Upper lobe of left lung (tissue), 6 donors: ENCODE measurements around the gene ADISSP. TPM values are rescaled to one million over a fixed set of nuclear protein-coding genes. Genes with fewer than 3 reads are reported as not detected.

Experiments
- ATAC-seq, 2 donors: fragments of 200-7000 bp; cut with Tn5 transposase; one replicate each; pipeline ENCODE4 v1.9.1; 2022; ENCODE audit warnings: mild to moderate bottlenecking in 2 of 2, moderate library complexity in 2 of 2; ENCODE audit not compliant: low FRiP score in 2 of 2
- DNase-seq, 2 donors: peaks; one replicate each; pipeline ENCODE4 v3.0.0-alpha.2; 2019 to 2020
- H3K27ac ChIP-seq, 4 donors: fragments of 200-600 bp; sonication (generic); one replicate each; pipeline ENCODE4 v1.5.1; 2016 to 2019
- H3K27me3 ChIP-seq, 4 donors: fragments of 200-600 bp; sonication (generic); one replicate each; pipeline ENCODE4 v1.5.1; 2017 to 2019
- H3K36me3 ChIP-seq, 4 donors: fragments of 200-600 bp; sonication (generic); one replicate each; pipeline ENCODE4 v1.5.1; 2016 to 2019
- H3K4me1 ChIP-seq, 4 donors: fragments of 200-600 bp; sonication (generic); one replicate each; pipeline ENCODE4 v1.5.1; 2018 to 2019
- H3K4me3 ChIP-seq, 4 donors: fragments of 200-600 bp; sonication (generic); one replicate each; pipeline ENCODE4 v1.5.1; 2017 to 2019; ENCODE audit warnings: mild to moderate bottlenecking in 2 of 4, moderate library complexity in 1 of 4
- H3K9me3 ChIP-seq, 4 donors: fragments of 200-600 bp; sonication (generic); one replicate each; pipeline ENCODE4 v1.5.1; 2018 to 2019
- CTCF ChIP-seq, 6 experiments: fragments of 450-650 bp in 4 of 6; fragments of 200-600 bp in 2 of 6; sonication (generic) in 2 of 6; IDR thresholded peaks; one replicate each; pipeline ENCODE4 v1.5.1; 2016 to 2019; ENCODE audit warnings: antibody characterized with exemption in 6 of 6
- EP300 ChIP-seq, 4 donors: sonication (generic); formaldehyde crosslinking; IDR thresholded peaks; one replicate each; pipeline ENCODE4 v1.5.1; 2017; ENCODE audit warnings: antibody characterized with exemption in 4 of 4, control low read depth in 2 of 4
- POLR2A ChIP-seq, 4 donors: fragments of 450-650 bp; IDR thresholded peaks; one replicate each; pipeline ENCODE4 v1.5.1; 2016 to 2017; ENCODE audit warnings: antibody characterized with exemption in 4 of 4, mild to moderate bottlenecking in 2 of 4
- POLR2AphosphoS5 ChIP-seq, 2 donors: sonication (generic); formaldehyde crosslinking; IDR thresholded peaks; one replicate each; pipeline ENCODE4 v1.5.1; 2017; ENCODE audit warnings: antibody characterized with exemption in 2 of 2
- WGBS, 2 donors: methylation state at CpG; one replicate each; pipeline ENCODE4 v1.1.5; 2017 to 2018; 5-methylcytosine and 5-hydroxymethylcytosine counted together
- total RNA-seq, 6 donors: library from RNA; depleted of rRNA in 4 of 6; stranded (reverse); fragments of >200 nt in 4 of 6; gene quantifications; one replicate each; pipeline versions ENCODE4 v1.1.0 to v1.2.1, GENCODE V29; 2016 to 2021
- donor health status: DM: no; HTN: no; CAD: no; lungs with moderate emphysema.
- donor health status: DM: no; HTN: yes; CAD: no; lungs with severe emphysema.

Gene ADISSP
- total RNA-seq, 6 donors from 2014 or later, result 6.7 to 41.9 (median 39.1) TPM

- no peak for ATAC-seq
- DNase-seq, result no peak
- 77 to 83% methylated on average over 4 of the region's 4 CpGs for WGBS, 2 donors
Measured at GRCh38 chr20:3721912-3722311, 45.6 kb downstream of the ADISSP start.

GRCh38 chr20:3720626-3721025, 46.9 kb downstream of the ADISSP start:
- 63 to 79% methylated on average over 6 of the region's 6 CpGs for WGBS, 2 donors
- Histone ChIP-seq H3K27me3 (no peaks in the 10 kb centered on the region), H3K4me1 (no peaks in the 10 kb centered on the region), H3K36me3 (no peaks in the 10 kb centered on the region), H3K9me3 (no peaks in the 10 kb centered on the region), H3K27ac (no peak overlapping the region), H3K4me3 (no peak overlapping the region)
- no peak for TF ChIP-seq POLR2A (IDR thresholded peaks at IDR 0.05)
- ATAC-seq, result no peak
- DNase-seq, result no peak

More at GRCh38 chr20:3721912-3722311, 45.6 kb downstream of the ADISSP start:
- H3K27ac ChIP-seq, result no peak overlapping the region
- peaks cover 0 to under 1% (median 0%) of the 10 kb centered on the region in 4 donors for H3K4me1 ChIP-seq
- TF ChIP-seq POLR2AphosphoS5 (IDR thresholded peaks at IDR 0.05), result no peak
- no peak for TF ChIP-seq CTCF (IDR thresholded peaks at IDR 0.05)
- no peak for TF ChIP-seq POLR2A (IDR thresholded peaks at IDR 0.05)
- TF ChIP-seq EP300 (IDR thresholded peaks at IDR 0.05), result no peak
- H3K27me3 ChIP-seq, result no peaks in the 10 kb centered on the region
- H3K9me3 ChIP-seq, result no peaks in the 10 kb centered on the region
- no peaks in the 10 kb centered on the region for H3K36me3 ChIP-seq
- no peak overlapping the region for H3K4me3 ChIP-seq

GRCh38 chr20:3720068-3720467, 47.5 kb downstream of the ADISSP start:
- Histone ChIP-seq H3K4me1 (no peaks in the 10 kb centered on the region), H3K9me3 (no peaks in the 10 kb centered on the region), H3K4me3 (no peak overlapping the region), H3K27ac (no peak overlapping the region), H3K36me3 (no peaks in the 10 kb centered on the region), H3K27me3 (no peaks in the 10 kb centered on the region)
- WGBS, 2 donors, result 73 to 74% methylated on average over 2 of the region's 2 CpGs
- DNase-seq, result no peak
- TF ChIP-seq EP300 (IDR thresholded peaks at IDR 0.05) (no peak), POLR2A (IDR thresholded peaks at IDR 0.05) (no peak), POLR2AphosphoS5 (IDR thresholded peaks at IDR 0.05) (no peak), CTCF (IDR thresholded peaks at IDR 0.05) (no peak)
- ATAC-seq, result no peak

GRCh38 chr20:3719046-3719445, 48.5 kb downstream of the ADISSP start:
- Histone ChIP-seq H3K4me3 (no peak overlapping the region), H3K27ac (no peak overlapping the region), H3K9me3 (no peaks in the 10 kb centered on the region), H3K27me3 (no peaks in the 10 kb centered on the region), H3K36me3 (no peaks in the 10 kb centered on the region), H3K4me1 (no peaks in the 10 kb centered on the region)
- ATAC-seq (no peak), DNase-seq (no peak)
- TF ChIP-seq EP300 (IDR thresholded peaks at IDR 0.05) (no peak), POLR2AphosphoS5 (IDR thresholded peaks at IDR 0.05) (no peak), CTCF (IDR thresholded peaks at IDR 0.05) (no peak), POLR2A (IDR thresholded peaks at IDR 0.05) (no peak)
- 84 to 87% methylated on average over 4 of the region's 4 CpGs for WGBS, 2 donors

- Histone ChIP-seq H3K27me3 (no peaks in the 10 kb centered on the region), H3K4me3 (no peak overlapping the region), H3K4me1 (peaks cover 0 to 11% (median 1%) of the 10 kb centered on the region in 4 donors), H3K27ac (no peak overlapping the region), H3K36me3 (no peaks in the 10 kb centered on the region), H3K9me3 (no peaks in the 10 kb centered on the region)
- DNase-seq (no peak), ATAC-seq (peak in 1 of 2 donors; percentile 58)
- WGBS, 2 donors, result 76 to 77% methylated on average over 4 of the region's 4 CpGs
- TF ChIP-seq POLR2AphosphoS5 (IDR thresholded peaks at IDR 0.05) (no peak), CTCF (IDR thresholded peaks at IDR 0.05) (peak; percentile 39 to 70 (median 66)), EP300 (IDR thresholded peaks at IDR 0.05) (no peak), POLR2A (IDR thresholded peaks at IDR 0.05) (no peak)
Measured at GRCh38 chr20:3716195-3716834, 51.2 kb downstream of the ADISSP start.
